ENCODE results near the gene PCDHGC3. TPM values are rescaled to one million over a fixed set of nuclear protein-coding genes. Genes with fewer than 3 reads are reported as not detected.

The PCDHGC3 gene
- total and polyA plus RNA-seq, 2 experiments from 2014 or later: 12.9 to 13.8 TPM

- no peak for TF ChIP-seq CTCF (conservative IDR thresholded peaks at IDR 0.05; ENCODE audit: low read depth in 2 of 2)
- TF ChIP-seq NANOG (IDR thresholded peaks at IDR 0.05; ENCODE audit: borderline replicate concordance): no peak
- no peak for TF ChIP-seq ZNF331 (CRISPR knock-in tag; IDR thresholded peaks at IDR 0.05; ENCODE audit: low read depth)
- TF ChIP-seq EZH2 (IDR thresholded peaks at IDR 0.05; ENCODE audit: low read depth, unreplicated experiment): no peak
- TF ChIP-seq POLR2AphosphoS5 (IDR thresholded peaks at IDR 0.05; ENCODE audit: low read depth): no peak
- TF ChIP-seq REST (IDR thresholded peaks at IDR 0.05; ENCODE audit: unreplicated experiment): no peak
- no peak for TF ChIP-seq JUNB (IDR thresholded peaks at IDR 0.05; ENCODE audit: unreplicated experiment)
These were observed 34.4 kb downstream of the PCDHGC3 start (continued) for GRCh38 chr5:141510160-141510559.

- Histone ChIP-seq H3F3A (replicated peaks; ENCODE audit: low read depth) (0 out of 2 replicates have a peak, but pooled peaks cover 4% of the 10 kb centered on the region), H3K27ac (ENCODE audit: low read depth) (no peak overlapping the region), H3K4me3 (no peak overlapping the region), H3K36me3 (ENCODE audit: insufficient read depth) (peaks cover 3% of the 10 kb centered on the region; the same call in 1 of the 2 replicates), H3K27me3 (ENCODE audit: insufficient read depth) (0 out of 2 replicates have a peak, but pooled peaks cover 4% of the 10 kb centered on the region), H3K79me2 (replicated peaks; ENCODE audit: insufficient read depth) (no peaks in the 10 kb centered on the region), H2AFZ (no peak overlapping the region), H3K4me2 (no peak overlapping the region), H3K4me1 (ENCODE audit: insufficient read depth) (peaks cover 28% of the 10 kb centered on the region), H4K20me1 (replicated peaks; ENCODE audit: insufficient read depth) (no peaks in the 10 kb centered on the region), H3K9me2 (ENCODE audit: insufficient read depth) (no peaks in the 10 kb centered on the region)
- Mint-ChIP-seq H3K36me3 (ENCODE audit: low read depth) (peaks cover 25% of the 10 kb centered on the region), H3K4me1 (peaks cover 51% of the 10 kb centered on the region), H3K9me3 (no peaks in the 10 kb centered on the region), H3K27me3 (ENCODE audit: insufficient read depth, low read depth, poor library complexity) (peaks cover 26% of the 10 kb centered on the region), H3K4me3 (no peak overlapping the region), H3K27ac (no peak overlapping the region)
- DNase-seq (ENCODE audit: low spot score) (no peak), ATAC-seq (no peak)
- TF ChIP-seq POLR2AphosphoS5 (IDR thresholded peaks at IDR 0.05; ENCODE audit: low read depth): no peak
- TF ChIP-seq ZNF114 (CRISPR knock-in tag; IDR thresholded peaks at IDR 0.05): no peak
- no peak for TF ChIP-seq ZNF331 (CRISPR knock-in tag; IDR thresholded peaks at IDR 0.05; ENCODE audit: low read depth)
These were observed 35.3 kb downstream of the PCDHGC3 start for GRCh38 chr5:141510850-141511601.
